ENCODE measurements around the gene VSIG10.

Gene VSIG10

DNA sequence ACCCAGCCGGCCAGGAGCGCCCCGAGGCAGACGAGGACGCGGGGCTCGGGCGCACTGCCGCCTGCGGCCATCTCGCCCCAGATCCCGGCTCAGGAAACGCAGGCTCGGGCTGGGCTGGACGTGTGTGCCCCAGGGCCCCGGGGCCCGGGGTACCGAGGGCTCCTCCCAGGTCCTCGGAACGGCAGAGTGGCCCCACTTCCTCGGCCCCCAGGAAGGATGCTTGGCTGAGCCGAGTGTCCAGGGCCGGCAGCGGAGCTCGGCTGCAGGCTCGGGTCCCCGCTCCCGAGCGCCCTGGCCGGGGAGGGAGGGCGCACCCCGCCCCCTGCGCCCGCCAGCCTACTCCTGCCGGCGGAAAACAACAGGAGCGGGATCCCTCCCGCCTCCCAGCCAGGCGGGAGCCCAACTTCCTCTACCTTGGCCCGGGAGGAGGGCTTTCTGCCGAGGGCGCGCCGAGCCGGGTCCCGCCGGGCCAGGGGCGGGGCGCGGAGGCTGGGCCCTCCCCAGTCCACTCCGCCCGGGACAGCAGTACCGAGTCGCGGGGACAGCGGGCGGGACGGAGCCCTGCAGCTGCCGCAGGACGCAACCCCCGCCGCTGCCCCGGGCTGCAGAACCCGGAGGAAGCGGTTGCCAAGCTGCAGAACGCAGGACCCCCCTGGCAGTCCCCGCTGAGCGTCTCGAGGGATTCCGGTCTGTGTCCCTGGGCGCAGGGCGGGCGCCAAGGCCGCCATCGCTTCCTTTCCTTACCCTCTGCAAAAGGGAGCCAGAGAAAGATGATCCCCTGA is at the start of gene VSIG10:
Gene VSIG10 (minus strand): TSS at position 411 of the 782 bp plus-strand sequence. CDS start 340 bp downstream, at position 71.
- H3K4me3 ChIP-seq (ENCODE audit: low read length): peak within 1 kb of the TSS; percentile 64
- no peak within 1 kb of the TSS for H3K27ac ChIP-seq (ENCODE audit: low read depth, low read length)
- no peaks in the 10 kb centered on the region for H3K36me3 ChIP-seq (ENCODE audit: control insufficient read depth, low read length)
- TF ChIP-seq, protein P1, sequence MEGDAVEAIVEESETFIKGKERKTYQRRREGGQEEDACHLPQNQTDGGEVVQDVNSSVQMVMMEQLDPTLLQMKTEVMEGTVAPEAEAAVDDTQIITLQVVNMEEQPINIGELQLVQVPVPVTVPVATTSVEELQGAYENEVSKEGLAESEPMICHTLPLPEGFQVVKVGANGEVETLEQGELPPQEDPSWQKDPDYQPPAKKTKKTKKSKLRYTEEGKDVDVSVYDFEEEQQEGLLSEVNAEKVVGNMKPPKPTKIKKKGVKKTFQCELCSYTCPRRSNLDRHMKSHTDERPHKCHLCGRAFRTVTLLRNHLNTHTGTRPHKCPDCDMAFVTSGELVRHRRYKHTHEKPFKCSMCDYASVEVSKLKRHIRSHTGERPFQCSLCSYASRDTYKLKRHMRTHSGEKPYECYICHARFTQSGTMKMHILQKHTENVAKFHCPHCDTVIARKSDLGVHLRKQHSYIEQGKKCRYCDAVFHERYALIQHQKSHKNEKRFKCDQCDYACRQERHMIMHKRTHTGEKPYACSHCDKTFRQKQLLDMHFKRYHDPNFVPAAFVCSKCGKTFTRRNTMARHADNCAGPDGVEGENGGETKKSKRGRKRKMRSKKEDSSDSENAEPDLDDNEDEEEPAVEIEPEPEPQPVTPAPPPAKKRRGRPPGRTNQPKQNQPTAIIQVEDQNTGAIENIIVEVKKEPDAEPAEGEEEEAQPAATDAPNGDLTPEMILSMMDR (IDR thresholded peaks at IDR 0.05; ENCODE audit: low read depth, low read length, poor library complexity, severe bottlenecking): no peak
- peak; percentile 88 for TF ChIP-seq EZH2phosphoT487 (IDR thresholded peaks at IDR 0.05; ENCODE audit: borderline replicate concordance, low read length)
- H3K27me3 ChIP-seq (ENCODE audit: control insufficient read depth, low read length): peaks cover 51% of the 10 kb centered on the region
- H4K20me1 ChIP-seq (ENCODE audit: control insufficient read depth, insufficient read depth, low read depth, low read length): no peaks in the 10 kb centered on the region
- peaks cover 15% of the 10 kb centered on the region for H3K4me1 ChIP-seq (ENCODE audit: control insufficient read depth, low read length)
- H3K79me2 ChIP-seq (ENCODE audit: control insufficient read depth, low read length): no peaks in the 10 kb centered on the region
- H3K9me3 ChIP-seq (ENCODE audit: control insufficient read depth, insufficient read depth, low read length): no peaks in the 10 kb centered on the region
- peak within 1 kb of the TSS; percentile 76 for H3K4me2 ChIP-seq (ENCODE audit: low read length)
- H3K9me2 ChIP-seq (replicated peaks; ENCODE audit: control insufficient read depth, low read length): no peaks in the 10 kb centered on the region
- no peaks in the 10 kb centered on the region for H3F3A ChIP-seq (ENCODE audit: control insufficient read depth, insufficient read depth)

- TF ChIP-seq, protein P1 (IDR thresholded peaks at IDR 0.05; ENCODE audit: low read depth, low read length, poor library complexity, severe bottlenecking): no peak
- TF ChIP-seq EZH2phosphoT487 (IDR thresholded peaks at IDR 0.05; ENCODE audit: borderline replicate concordance, low read length): no peak
- Histone ChIP-seq H3K9me3 (ENCODE audit: control insufficient read depth, insufficient read depth, low read length) (no peaks in the 10 kb centered on the region), H3K4me3 (ENCODE audit: low read length) (no peak overlapping the region), H3K9me2 (replicated peaks; ENCODE audit: control insufficient read depth, low read length) (no peaks in the 10 kb centered on the region), H3K27ac (ENCODE audit: low read depth, low read length) (no peak overlapping the region), H4K20me1 (ENCODE audit: control insufficient read depth, insufficient read depth, low read depth, low read length) (no peaks in the 10 kb centered on the region), H3K4me2 (ENCODE audit: low read length) (no peak overlapping the region), H3F3A (ENCODE audit: control insufficient read depth, insufficient read depth) (peaks cover 15% of the 10 kb centered on the region; the same call in 1 of the 2 replicates), H3K27me3 (ENCODE audit: control insufficient read depth, low read length) (no peaks in the 10 kb centered on the region), H3K4me1 (ENCODE audit: control insufficient read depth, low read length) (no peaks in the 10 kb centered on the region), H3K36me3 (ENCODE audit: control insufficient read depth, low read length) (peaks cover 23% of the 10 kb centered on the region), H3K79me2 (ENCODE audit: control insufficient read depth, low read length) (no peaks in the 10 kb centered on the region)
Measured at GRCh38 chr12:118151755-118152154, 47.9 kb upstream of the VSIG10 start.

- Histone ChIP-seq H3K27me3 (ENCODE audit: control insufficient read depth, low read length) (no peaks in the 10 kb centered on the region), H3K27ac (ENCODE audit: low read depth, low read length) (no peak overlapping the region), H3K4me2 (ENCODE audit: low read length) (no peak overlapping the region), H4K20me1 (ENCODE audit: control insufficient read depth, insufficient read depth, low read depth, low read length) (no peaks in the 10 kb centered on the region), H3K79me2 (ENCODE audit: control insufficient read depth, low read length) (no peaks in the 10 kb centered on the region), H3K9me2 (replicated peaks; ENCODE audit: control insufficient read depth, low read length) (no peaks in the 10 kb centered on the region), H3K36me3 (ENCODE audit: control insufficient read depth, low read length) (peaks cover 32% of the 10 kb centered on the region), H3F3A (ENCODE audit: control insufficient read depth, insufficient read depth) (peaks cover 15% of the 10 kb centered on the region; the same call in 1 of the 2 replicates), H3K4me3 (ENCODE audit: low read length) (no peak overlapping the region), H3K9me3 (ENCODE audit: control insufficient read depth, insufficient read depth, low read length) (no peaks in the 10 kb centered on the region), H3K4me1 (ENCODE audit: control insufficient read depth, low read length) (no peaks in the 10 kb centered on the region)
- no peak for TF ChIP-seq EZH2phosphoT487 (IDR thresholded peaks at IDR 0.05; ENCODE audit: borderline replicate concordance, low read length)
- TF ChIP-seq, protein P1 (IDR thresholded peaks at IDR 0.05; ENCODE audit: low read depth, low read length, poor library complexity, severe bottlenecking): no peak
Measured at GRCh38 chr12:118150625-118151024, 46.8 kb upstream of the VSIG10 start.

Measured in DOHH2 (cell line).